ENCODE data around the gene FSD1. TPM values are rescaled to one million over a fixed set of nuclear protein-coding genes. Genes with fewer than 3 reads are reported as not detected.

The FSD1 gene
- total and polyA plus RNA-seq, 5 donors from 2014 or later, result 0.76 to 1.6 (median 1.0) TPM; not detected in 2

DNA sequence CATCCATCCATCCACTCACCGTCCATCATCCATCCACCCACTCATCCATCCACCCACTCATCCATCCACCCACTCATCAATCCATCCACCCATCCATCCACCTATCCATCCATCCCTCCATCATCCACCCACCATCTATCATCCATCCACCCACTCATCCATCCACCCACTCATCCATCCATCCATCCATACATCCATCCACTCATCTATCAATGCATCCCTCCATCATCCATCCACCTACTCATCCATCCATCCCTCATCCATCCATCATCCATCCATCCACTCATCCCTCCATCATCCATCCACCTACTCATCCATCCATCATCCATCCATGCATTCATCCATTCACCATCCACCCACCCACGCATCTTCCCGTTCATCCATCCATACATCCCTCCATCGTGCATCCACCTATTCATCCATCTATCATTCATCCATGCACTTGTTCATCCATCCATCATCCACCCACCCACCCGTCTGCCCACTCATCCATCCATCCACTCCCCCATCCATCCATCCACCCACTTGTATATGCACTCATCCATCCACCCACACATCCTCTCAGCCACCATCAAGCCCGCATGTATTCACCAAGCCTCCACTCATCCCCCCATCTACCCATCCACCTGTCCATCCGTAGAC, 30.7 kb downstream of the FSD1 start:
- no peaks in the 10 kb centered on the region for H3K9me3 ChIP-seq (ENCODE audit: control insufficient read depth in 2 of 2, low read length in 2 of 2)
- H3K4me3 ChIP-seq (ENCODE audit: low read depth, low read length), result no peak overlapping the region
- Mint-ChIP-seq H3K36me3 (peaks cover 4% of the 10 kb centered on the region), H3K4me1 (peaks cover 3 to 18% (median 9%) of the 10 kb centered on the region in 4 donors), H3K27me3 (no peaks in the 10 kb centered on the region), H3K9me3 (peaks cover 0 to 2% (median 0%) of the 10 kb centered on the region in 7 donors), H3K27ac (no peak overlapping the region), H3K4me3 (peak overlapping the region in 1 of 4 donors; percentile 45)
- H3K27ac ChIP-seq (ENCODE audit: insufficient read depth, low read length, poor library complexity, severe bottlenecking), result no peak overlapping the region
- DNase-seq, result no peak
- no peaks in the 10 kb centered on the region for H3K36me3 ChIP-seq (ENCODE audit: control insufficient read depth, insufficient read depth, low read length)
- H3K4me1 ChIP-seq (ENCODE audit: control insufficient read depth, insufficient read depth, low read length, poor library complexity, severe bottlenecking), result peaks cover 11% of the 10 kb centered on the region
- no peaks in the 10 kb centered on the region for H3K27me3 ChIP-seq (ENCODE audit: control insufficient read depth, insufficient read depth, low read length)
- ATAC-seq (ENCODE audit: low read depth in 2 of 2), result no peak

DNA sequence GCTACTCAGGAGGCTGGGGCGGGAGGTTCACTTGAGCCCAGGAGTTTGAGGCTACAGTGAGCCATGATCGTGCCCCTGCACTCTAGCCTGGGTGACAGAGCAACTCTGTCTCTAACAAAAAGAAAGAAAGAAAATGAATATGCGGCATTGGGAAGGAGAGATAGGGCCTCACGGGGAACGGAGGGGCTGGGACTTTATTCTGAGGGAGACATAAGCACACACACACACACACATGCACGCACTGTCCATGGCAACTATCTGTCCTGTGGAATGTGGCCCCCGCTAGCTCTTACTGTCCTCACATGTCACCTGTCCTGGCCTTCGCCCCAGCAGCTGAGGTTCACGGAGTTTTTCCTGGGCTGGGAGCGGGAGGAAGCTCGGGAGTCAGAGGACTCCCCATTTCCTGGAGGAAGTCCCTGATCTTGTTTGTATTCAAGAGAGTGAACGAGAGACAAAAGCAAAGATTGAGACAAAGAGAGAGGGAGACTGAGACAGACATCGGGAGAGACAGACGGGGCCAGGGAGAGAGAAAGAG, 33.6 kb downstream of the FSD1 start:
- Mint-ChIP-seq H3K36me3 (peaks cover 4% of the 10 kb centered on the region), H3K4me1 (peaks cover 3 to 32% (median 15%) of the 10 kb centered on the region in 4 donors), H3K27me3 (peaks cover 4% of the 10 kb centered on the region), H3K4me3 (peak overlapping the region; percentile 89 to 94 (median 90)), H3K9me3 (peaks cover 0 to 2% (median 0%) of the 10 kb centered on the region in 7 donors), H3K27ac (peak overlapping the region; percentile 96 to 97 (median 97))
- ATAC-seq (ENCODE audit: low read depth in 2 of 2), result no peak
- no peak for DNase-seq
- H3K27ac ChIP-seq (ENCODE audit: insufficient read depth, low read length, poor library complexity, severe bottlenecking), result peak overlapping the region; percentile 49
- no peaks in the 10 kb centered on the region for H3K36me3 ChIP-seq (ENCODE audit: control insufficient read depth, insufficient read depth, low read length)
- no peaks in the 10 kb centered on the region for H3K9me3 ChIP-seq (ENCODE audit: control insufficient read depth in 2 of 2, low read length in 2 of 2)
- peaks cover 16% of the 10 kb centered on the region for H3K4me1 ChIP-seq (ENCODE audit: control insufficient read depth, insufficient read depth, low read length, poor library complexity, severe bottlenecking)
- no peaks in the 10 kb centered on the region for H3K27me3 ChIP-seq (ENCODE audit: control insufficient read depth, insufficient read depth, low read length)
- H3K4me3 ChIP-seq (ENCODE audit: low read depth, low read length), result peak overlapping the region; percentile 71

DNA sequence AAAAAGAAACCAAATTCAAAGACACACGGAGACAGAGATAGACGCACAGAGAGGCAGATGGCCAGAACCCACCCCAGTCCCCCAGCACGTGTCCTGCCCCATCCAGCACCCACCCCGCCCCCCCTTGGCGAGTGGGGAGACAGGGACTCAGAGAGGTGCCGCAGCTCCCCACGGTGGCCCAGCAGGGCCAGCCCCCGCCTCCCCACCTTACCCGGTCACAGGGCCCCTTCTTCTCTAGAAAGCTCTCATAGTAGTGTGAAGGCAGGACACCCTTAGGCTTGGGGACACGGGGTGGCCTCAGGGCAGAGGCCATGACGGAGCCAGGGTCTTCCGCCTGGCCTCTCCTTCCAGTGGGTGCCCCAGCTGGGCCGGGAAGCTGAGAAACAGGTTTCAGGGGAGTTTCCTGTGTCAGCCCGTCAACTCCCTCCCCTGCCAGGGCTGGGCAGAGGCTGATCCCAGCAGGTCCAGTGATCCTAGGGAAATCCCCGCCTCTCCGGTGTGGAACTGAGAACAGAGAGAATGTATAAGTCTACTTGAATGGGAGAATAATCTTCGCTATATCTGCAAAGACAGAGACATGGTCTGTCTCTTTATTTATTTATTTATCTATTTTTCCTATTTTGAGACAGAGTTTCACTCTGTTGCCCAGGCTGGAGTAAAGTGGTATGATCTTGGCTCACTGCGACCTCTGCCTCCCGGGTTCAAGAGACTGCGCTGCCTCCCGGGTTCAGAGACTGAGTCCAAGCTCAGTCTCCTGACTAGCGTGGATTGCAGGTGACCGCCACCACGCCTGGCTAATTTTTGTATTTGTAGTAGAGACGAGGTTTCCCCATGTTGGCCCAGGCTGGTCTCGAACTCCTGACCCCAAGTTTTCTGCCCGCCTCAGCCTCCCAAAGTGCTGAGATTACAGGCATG, 34.3 kb downstream of the FSD1 start, which contains the start of gene STAP2:
Gene STAP2, minus strand, starts transcription at position 387 of the 915 bp plus-strand sequence. Its CDS starts 74 bp downstream, at position 313.
- Mint-ChIP-seq H3K36me3 (peaks cover 4% of the 10 kb centered on the region), H3K9me3 (peaks cover 0 to 2% (median 0%) of the 10 kb centered on the region in 7 donors), H3K27ac (peak within 1 kb of the TSS; percentile 96 to 97 (median 97)), H3K4me1 (peaks cover 3 to 38% (median 16%) of the 10 kb centered on the region in 4 donors), H3K27me3 (peaks cover 5% of the 10 kb centered on the region), H3K4me3 (peak within 1 kb of the TSS; percentile 89 to 94 (median 90))
- peak within 1 kb of the TSS; percentile 49 for H3K27ac ChIP-seq (ENCODE audit: insufficient read depth, low read length, poor library complexity, severe bottlenecking)
- H3K9me3 ChIP-seq (ENCODE audit: control insufficient read depth in 2 of 2, low read length in 2 of 2), result no peaks in the 10 kb centered on the region
- peak within 1 kb of the TSS; percentile 71 for H3K4me3 ChIP-seq (ENCODE audit: low read depth, low read length)
- H3K27me3 ChIP-seq (ENCODE audit: control insufficient read depth, insufficient read depth, low read length), result no peaks in the 10 kb centered on the region
- H3K36me3 ChIP-seq (ENCODE audit: control insufficient read depth, insufficient read depth, low read length), result no peaks in the 10 kb centered on the region
- H3K4me1 ChIP-seq (ENCODE audit: control insufficient read depth, insufficient read depth, low read length, poor library complexity, severe bottlenecking), result peaks cover 16% of the 10 kb centered on the region
- ATAC-seq (ENCODE audit: low read depth in 2 of 2), result no peak
- DNase-seq, result peak in 1 of 3 donors; percentile 51

DNA sequence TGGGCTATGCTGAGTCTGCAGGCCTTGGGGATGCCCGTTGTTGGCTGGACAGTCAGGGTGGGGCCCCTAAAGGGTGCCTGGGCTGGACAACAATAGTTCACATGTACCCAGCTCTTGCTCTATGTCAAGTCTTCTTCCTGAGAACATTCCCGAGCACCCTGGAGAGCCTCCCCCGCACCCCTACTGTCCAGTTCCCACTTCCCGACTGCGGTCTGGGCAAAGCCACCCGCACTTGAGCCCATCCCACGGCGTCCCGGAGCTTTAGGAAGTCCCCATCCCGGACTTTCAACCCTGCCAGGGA, 37.9 kb downstream of the FSD1 start:
- H3K4me3 Mint-ChIP-seq, result peak overlapping the region; percentile 84 to 94 (median 94)
- H3K27me3 ChIP-seq (ENCODE audit: control insufficient read depth, insufficient read depth, low read length), result no peaks in the 10 kb centered on the region
- DNase-seq (no peak), ATAC-seq (ENCODE audit: low read depth in 2 of 2) (no peak)
- peaks cover 0 to 2% (median 0%) of the 10 kb centered on the region in 7 donors for H3K9me3 Mint-ChIP-seq
- H3K27ac Mint-ChIP-seq, result peak overlapping the region; percentile 83 to 91 (median 89)
- H3K36me3 ChIP-seq (ENCODE audit: control insufficient read depth, insufficient read depth, low read length), result no peaks in the 10 kb centered on the region
- no peaks in the 10 kb centered on the region for H3K9me3 ChIP-seq (ENCODE audit: control insufficient read depth in 2 of 2, low read length in 2 of 2)
- peaks cover 28% of the 10 kb centered on the region for H3K4me1 ChIP-seq (ENCODE audit: control insufficient read depth, insufficient read depth, low read length, poor library complexity, severe bottlenecking)
- peak overlapping the region; percentile 52 for H3K4me3 ChIP-seq (ENCODE audit: low read depth, low read length)
- H3K27me3 Mint-ChIP-seq, result peaks cover 5% of the 10 kb centered on the region
- H3K4me1 Mint-ChIP-seq, result peaks cover 9 to 55% (median 21%) of the 10 kb centered on the region in 4 donors
- H3K36me3 Mint-ChIP-seq, result peaks cover 9% of the 10 kb centered on the region
- H3K27ac ChIP-seq (ENCODE audit: insufficient read depth, low read length, poor library complexity, severe bottlenecking), result peak overlapping the region; percentile 80

DNA sequence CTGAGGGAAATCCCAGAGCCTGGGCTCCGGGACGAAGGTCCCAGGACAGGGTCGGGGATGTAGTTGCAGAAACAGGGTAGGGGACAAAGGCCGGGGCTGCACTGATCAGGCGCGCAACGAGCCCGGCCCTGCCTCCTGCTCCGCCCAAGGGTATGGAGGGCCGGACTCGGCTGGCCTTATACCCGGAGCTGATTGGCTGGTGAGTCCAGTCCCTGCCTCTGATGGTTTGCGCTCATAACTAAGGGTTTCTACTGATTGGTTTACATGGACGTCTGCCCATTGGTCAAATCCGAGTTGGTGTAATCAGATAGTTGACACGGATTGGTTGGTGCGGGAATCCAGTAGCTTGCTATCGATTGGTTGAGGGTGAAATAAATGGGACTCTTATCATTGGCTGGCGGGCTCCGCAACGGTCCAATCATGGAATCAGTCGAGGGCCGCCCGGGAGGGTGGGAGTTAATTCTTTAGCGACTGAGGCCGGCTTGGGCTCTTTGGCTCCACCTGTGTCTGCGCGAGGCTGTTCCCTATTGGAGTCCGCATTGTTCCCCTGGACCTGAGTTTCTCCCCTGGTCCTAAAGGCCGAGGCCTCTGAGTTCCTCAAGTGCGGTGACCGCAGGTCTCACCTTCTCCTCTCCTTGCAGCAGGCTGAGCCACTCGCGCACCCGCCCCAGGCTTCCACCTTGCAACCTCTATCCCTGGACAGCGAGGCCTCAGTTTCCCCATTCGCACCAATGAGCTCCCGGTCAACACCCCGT, 38.4 kb downstream of the FSD1 start:
- H3K4me1 ChIP-seq (ENCODE audit: control insufficient read depth, insufficient read depth, low read length, poor library complexity, severe bottlenecking), result peaks cover 28% of the 10 kb centered on the region
- Mint-ChIP-seq H3K36me3 (peaks cover 9% of the 10 kb centered on the region), H3K4me3 (peak overlapping the region; percentile 84 to 94 (median 94))

DNA sequence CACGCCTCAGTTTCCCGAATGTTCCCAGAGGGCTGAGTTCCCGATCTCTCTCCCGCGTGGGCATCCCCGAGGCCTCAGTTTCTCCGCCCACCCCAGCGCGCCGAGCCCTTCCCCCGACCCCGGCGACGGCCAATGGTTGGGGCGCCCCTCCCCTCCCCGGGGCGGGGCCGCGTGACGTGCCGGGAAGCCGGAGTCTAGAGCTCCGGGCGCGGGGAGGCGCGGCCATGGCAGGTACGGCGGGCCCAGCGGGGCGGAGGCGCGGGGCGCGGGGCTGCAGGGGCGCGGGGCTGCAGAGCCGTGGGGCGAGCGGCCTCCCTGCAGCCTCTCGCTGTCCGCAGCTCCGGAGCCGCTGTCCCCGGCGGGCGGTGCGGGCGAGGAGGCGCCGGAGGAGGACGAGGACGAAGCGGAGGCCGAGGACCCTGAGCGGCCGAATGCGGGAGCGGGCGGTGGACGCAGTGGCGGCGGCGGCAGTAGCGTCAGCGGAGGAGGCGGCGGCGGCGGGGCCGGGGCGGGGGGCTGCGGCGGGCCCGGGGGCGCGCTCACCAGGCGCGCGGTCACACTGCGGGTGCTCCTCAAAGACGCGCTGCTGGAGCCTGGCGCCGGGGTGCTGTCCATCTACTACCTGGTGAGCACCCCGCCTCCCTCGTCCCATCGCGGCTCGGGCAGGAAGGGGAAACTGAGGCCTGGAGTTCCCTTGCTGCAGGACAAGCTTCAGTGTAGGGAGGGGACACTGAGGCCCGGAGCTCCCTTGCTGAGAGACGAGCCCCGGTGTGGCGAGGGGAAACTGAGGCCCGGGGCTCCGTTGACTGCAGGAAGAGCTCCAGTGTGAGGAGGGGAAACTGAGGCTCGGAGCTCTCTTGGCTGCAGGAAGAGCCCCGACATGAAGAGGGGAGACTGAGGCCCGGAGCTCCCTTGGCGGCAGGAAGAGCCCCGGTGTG, 39.2 kb downstream of the FSD1 start, which contains the start of gene MPND:
Gene MPND, plus strand, starts transcription at position 193 of the 938 bp plus-strand sequence. Its CDS starts 32 bp downstream, at position 225.
- peak; percentile 68 to 69 for ATAC-seq (ENCODE audit: low read depth in 2 of 2)

More for the DNA sequence above, 38.4 kb downstream of the FSD1 start:
- H3K9me3 ChIP-seq (ENCODE audit: control insufficient read depth in 2 of 2, low read length in 2 of 2), result no peaks in the 10 kb centered on the region
- Mint-ChIP-seq H3K4me1 (peaks cover 9 to 54% (median 21%) of the 10 kb centered on the region in 4 donors), H3K27ac (peak overlapping the region; percentile 83 to 91 (median 87)), H3K9me3 (peaks cover 0 to 2% (median 0%) of the 10 kb centered on the region in 7 donors), H3K27me3 (peaks cover 5% of the 10 kb centered on the region)
- no peaks in the 10 kb centered on the region for H3K27me3 ChIP-seq (ENCODE audit: control insufficient read depth, insufficient read depth, low read length)
- no peaks in the 10 kb centered on the region for H3K36me3 ChIP-seq (ENCODE audit: control insufficient read depth, insufficient read depth, low read length)
- DNase-seq (peak; percentile 89 to 100 (median 97)), ATAC-seq (ENCODE audit: low read depth in 2 of 2) (peak; percentile 85 to 87)
- H3K4me3 ChIP-seq (ENCODE audit: low read depth, low read length), result peak overlapping the region; percentile 71
- H3K27ac ChIP-seq (ENCODE audit: insufficient read depth, low read length, poor library complexity, severe bottlenecking), result peak overlapping the region; percentile 80

More for the DNA sequence above, 39.2 kb downstream of the FSD1 start, which contains the start of gene MPND:
- Mint-ChIP-seq H3K36me3 (peaks cover 9% of the 10 kb centered on the region), H3K27me3 (peaks cover 5% of the 10 kb centered on the region), H3K27ac (peak within 1 kb of the TSS; percentile 83 to 91 (median 87)), H3K9me3 (peaks cover 0 to 2% (median 0%) of the 10 kb centered on the region in 7 donors), H3K4me3 (peak within 1 kb of the TSS; percentile 84 to 94 (median 94)), H3K4me1 (peaks cover 1 to 46% (median 16%) of the 10 kb centered on the region in 4 donors)
- H3K27me3 ChIP-seq (ENCODE audit: control insufficient read depth, insufficient read depth, low read length), result no peaks in the 10 kb centered on the region
- no peaks in the 10 kb centered on the region for H3K36me3 ChIP-seq (ENCODE audit: control insufficient read depth, insufficient read depth, low read length)
- H3K4me3 ChIP-seq (ENCODE audit: low read depth, low read length), result peak within 1 kb of the TSS; percentile 71
- H3K9me3 ChIP-seq (ENCODE audit: control insufficient read depth in 2 of 2, low read length in 2 of 2), result no peaks in the 10 kb centered on the region
- peak within 1 kb of the TSS; percentile 80 for H3K27ac ChIP-seq (ENCODE audit: insufficient read depth, low read length, poor library complexity, severe bottlenecking)
- H3K4me1 ChIP-seq (ENCODE audit: control insufficient read depth, insufficient read depth, low read length, poor library complexity, severe bottlenecking), result peaks cover 22% of the 10 kb centered on the region
- peak; percentile 89 to 93 (median 93) for DNase-seq

All from CD4-positive, CD25-positive, alpha-beta regulatory T cell (primary cell).